ENCODE data around the gene SEC61A2.

DNA sequence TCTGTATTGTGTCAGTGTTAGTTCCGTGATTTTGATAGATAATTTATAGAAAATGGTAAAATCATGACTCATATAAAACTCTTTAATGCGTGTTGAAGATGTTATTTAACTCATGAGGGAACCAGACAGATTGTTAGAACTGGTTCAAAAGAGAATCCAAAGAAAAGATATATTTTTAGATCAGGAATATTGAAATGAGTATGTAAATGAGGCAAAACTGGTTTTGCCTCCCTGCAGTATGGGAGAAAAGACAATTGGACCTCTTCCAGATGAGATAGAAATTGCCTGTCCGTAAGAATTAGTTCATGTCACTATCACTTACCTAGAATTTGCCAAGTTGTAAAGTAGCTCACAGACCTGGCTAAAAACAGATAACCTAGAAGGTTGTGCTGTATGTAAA is 84.1 kb downstream of the SEC61A2 start:
- TF ChIP-seq POLR2AphosphoS5 (IDR thresholded peaks at IDR 0.05; ENCODE audit: borderline replicate concordance, low read depth, low read length) (no peak), FOXP2 (optimal IDR thresholded peaks at IDR 0.05; ENCODE audit: control extremely low read depth, extremely low read length, insufficient read depth) (no peak)
